Muscle of leg (tissue), 11 donors: ENCODE results near the gene BICDL1. TPM values are rescaled to one million over a fixed set of nuclear protein-coding genes. Genes with fewer than 3 reads are reported as not detected.

Experiments
- DNase-seq: peaks from one replicate; pipeline ENCODE4 v3.0.0; 2013
- H3K27ac ChIP-seq: one replicate; pipeline ENCODE4 v1.5.1; 2013; ENCODE audit warnings: mild to moderate bottlenecking, low read length, control low read depth
- H3K27me3 ChIP-seq: one replicate; pipeline ENCODE4 v1.6.1; 2013; ENCODE audit warnings: low read length; ENCODE audit not compliant: control insufficient read depth, insufficient read depth
- H3K36me3 ChIP-seq: one replicate; pipeline ENCODE4 v1.6.1; 2013; ENCODE audit warnings: low read length; ENCODE audit not compliant: control insufficient read depth, insufficient read depth
- H3K4me1 ChIP-seq: one replicate; pipeline ENCODE4 v1.6.1; 2013; ENCODE audit warnings: low read length; ENCODE audit not compliant: control insufficient read depth, insufficient read depth
- H3K4me3 ChIP-seq: one replicate; pipeline ENCODE4 v1.5.1; 2013; ENCODE audit warnings: low read length, control low read depth
- H3K9me3 ChIP-seq: replicated peaks from 2 replicates; pipeline ENCODE4 v1.6.1; 2013; ENCODE audit warnings: low read depth, low read length; ENCODE audit not compliant: control insufficient read depth
- WGBS: methylation state at CpG from one replicate; pipeline ENCODE4 v1.1.5; 2013; ENCODE audit warnings: missing lambda C conversion rate; ENCODE audit not compliant: insufficient coverage; 5-methylcytosine and 5-hydroxymethylcytosine counted together
- polyA plus RNA-seq, 8 donors: library from polyadenylated mRNA; unstranded; fragments of 120-200 nt; gene quantifications; one replicate each; pipeline versions ENCODE4 v1.2.1 to v1.2.3, GENCODE V29; 2013; ENCODE audit warnings: inconsistent platforms in 1 of 8, low replicate concordance in 1 of 8; ENCODE audit not compliant: insufficient read length in 8 of 8, insufficient read depth in 1 of 8
- total RNA-seq: library from RNA; stranded (reverse); fragments of 120-200 nt; gene quantifications from one replicate; pipeline ENCODE4 v1.2.4, GENCODE V29; 2013

Gene BICDL1
- total and polyA plus RNA-seq, 9 donors, result 1.3 to 6.4 (median 3.4) TPM

DNA sequence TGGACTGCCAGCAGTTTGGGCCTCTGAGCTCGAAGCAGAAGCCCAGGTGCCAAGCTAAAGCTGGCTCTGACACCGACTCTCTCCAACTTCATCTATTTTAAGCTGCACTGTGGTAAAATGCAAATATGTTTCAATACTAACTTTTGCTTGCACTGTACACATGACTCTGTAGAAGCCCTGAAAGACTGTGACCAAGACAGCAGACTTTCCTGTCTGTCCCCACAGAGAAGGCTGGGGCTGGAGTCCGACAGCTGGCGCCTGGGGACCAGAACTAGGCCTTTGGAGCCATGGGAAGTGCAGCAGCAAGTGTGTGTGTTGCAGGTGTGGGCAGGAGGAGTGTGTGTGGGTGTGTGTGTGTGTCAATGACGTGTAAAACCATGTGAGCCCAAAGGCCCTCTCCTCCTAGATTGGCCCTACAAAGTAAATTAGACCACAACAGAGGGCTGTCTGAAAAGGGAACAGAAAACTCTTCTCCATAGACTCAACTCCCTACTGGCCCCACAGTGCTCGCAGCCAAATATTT, 143.9 kb downstream of the BICDL1 start:
- H3K36me3 ChIP-seq, result peaks cover 94% of the 10 kb centered on the region
- no peak for DNase-seq
- no peak overlapping the region for H3K27ac ChIP-seq

DNA sequence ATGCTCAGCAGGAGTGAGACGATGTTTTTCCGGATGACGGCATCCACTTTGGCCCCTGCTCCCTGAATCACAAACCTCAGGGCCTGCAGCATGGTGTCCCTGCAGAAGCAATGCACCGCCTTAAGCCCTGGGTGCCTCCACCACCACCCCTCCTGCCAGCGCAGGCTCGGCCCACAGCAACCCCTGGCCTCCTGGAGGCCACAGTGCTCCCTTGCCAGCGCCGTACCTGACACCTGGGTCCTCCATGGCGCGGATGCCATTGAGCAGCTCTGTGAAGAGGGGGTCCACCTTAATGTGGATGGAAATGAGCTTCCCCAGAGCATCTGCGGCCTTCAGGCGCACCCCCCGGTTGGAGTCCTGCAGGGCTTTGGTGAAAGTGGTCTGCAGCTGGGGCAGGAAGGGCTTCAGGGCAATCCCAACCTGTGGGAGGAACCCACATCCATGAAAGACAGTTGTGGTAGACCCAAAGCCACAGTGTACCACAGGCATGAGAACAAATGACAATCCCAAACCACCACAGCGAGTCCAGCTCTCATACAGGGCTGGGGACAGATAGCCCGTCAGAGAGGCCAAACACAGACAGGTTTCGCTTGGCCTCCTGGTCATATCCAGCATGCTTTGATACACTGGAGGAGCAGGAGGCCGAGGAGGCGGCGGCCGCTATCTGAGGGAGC, 145.4 kb downstream of the BICDL1 start:
- no peak for DNase-seq
- no peaks in the 10 kb centered on the region for H3K9me3 ChIP-seq
- H3K27me3 ChIP-seq, result no peaks in the 10 kb centered on the region
- H3K4me1 ChIP-seq, result no peaks in the 10 kb centered on the region
- no peak overlapping the region for H3K4me3 ChIP-seq
- H3K27ac ChIP-seq, result no peak overlapping the region
- WGBS, result 98% methylated on average over 19 of the region's 20 CpGs
- peaks cover 96% of the 10 kb centered on the region for H3K36me3 ChIP-seq

More for the DNA sequence above, 143.9 kb downstream of the BICDL1 start:
- Histone ChIP-seq H3K4me3 (no peak overlapping the region), H3K4me1 (no peaks in the 10 kb centered on the region), H3K9me3 (no peaks in the 10 kb centered on the region), H3K27me3 (no peaks in the 10 kb centered on the region)
- WGBS, result 100% methylated on average over 2 of the region's 6 CpGs

DNA sequence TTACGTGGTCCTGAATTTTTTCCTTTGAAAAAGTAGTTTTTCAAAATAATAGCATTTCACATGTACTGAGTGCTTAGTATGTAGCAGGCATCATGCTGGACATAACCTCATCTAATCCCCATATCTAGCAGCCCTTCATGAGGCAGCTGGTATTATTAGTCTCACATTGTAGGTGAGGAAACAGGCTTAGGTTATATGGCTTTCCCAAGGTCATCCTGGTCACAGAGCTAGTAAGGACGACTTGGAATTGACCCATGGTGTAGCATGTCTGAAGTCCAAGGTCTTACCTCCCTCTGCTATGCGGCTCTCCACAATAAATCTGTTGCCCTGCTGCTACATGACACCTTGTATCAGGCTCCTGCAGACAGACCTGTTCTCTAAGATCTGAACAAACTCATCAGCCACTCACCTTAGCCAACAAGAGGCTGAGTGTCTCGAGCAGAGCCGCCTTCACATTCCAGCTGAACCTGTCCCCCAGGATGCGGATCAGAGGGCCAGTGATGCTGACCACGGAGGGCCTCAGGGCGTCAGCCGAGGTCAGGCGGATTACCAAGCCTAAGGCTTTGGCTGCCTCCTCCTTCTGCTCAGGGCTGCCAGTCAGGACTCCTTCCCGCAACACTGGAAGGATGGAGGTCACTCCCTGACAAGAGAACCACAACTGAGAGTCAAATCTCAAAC, 147.2 kb downstream of the BICDL1 start:
- Histone ChIP-seq H3K4me3 (no peak overlapping the region), H3K36me3 (peaks cover 96% of the 10 kb centered on the region), H3K4me1 (no peaks in the 10 kb centered on the region), H3K9me3 (no peaks in the 10 kb centered on the region), H3K27ac (no peak overlapping the region), H3K27me3 (no peaks in the 10 kb centered on the region)
- WGBS, result 94% methylated on average over 9 of the region's 11 CpGs
- no peak for DNase-seq

- Histone ChIP-seq H3K27ac (no peak overlapping the region), H3K4me1 (no peaks in the 10 kb centered on the region), H3K9me3 (no peaks in the 10 kb centered on the region), H3K27me3 (no peaks in the 10 kb centered on the region), H3K4me3 (no peak overlapping the region), H3K36me3 (peaks cover 97% of the 10 kb centered on the region)
- no peak for DNase-seq
- WGBS, result 88% methylated on average over 10 of the region's 11 CpGs
Observed at GRCh38 chr12:120137833-120138232, 148.8 kb downstream of the BICDL1 start.

GRCh38 chr12:120138366-120138765, 149.3 kb downstream of the BICDL1 start:
- Histone ChIP-seq H3K4me3 (no peak overlapping the region), H3K27me3 (no peaks in the 10 kb centered on the region), H3K4me1 (no peaks in the 10 kb centered on the region), H3K36me3 (peaks cover 92% of the 10 kb centered on the region), H3K9me3 (no peaks in the 10 kb centered on the region), H3K27ac (no peak overlapping the region)
- 68% methylated on average over 4 of the region's 9 CpGs for WGBS
- DNase-seq, result no peak

- Histone ChIP-seq H3K9me3 (no peaks in the 10 kb centered on the region), H3K27ac (no peak overlapping the region), H3K4me1 (no peaks in the 10 kb centered on the region), H3K4me3 (no peak overlapping the region), H3K36me3 (peaks cover 89% of the 10 kb centered on the region), H3K27me3 (no peaks in the 10 kb centered on the region)
- DNase-seq, result no peak
- 79% methylated on average over 3 of the region's 5 CpGs for WGBS
Observed at GRCh38 chr12:120139958-120140357, 150.9 kb downstream of the BICDL1 start.

- DNase-seq, result no peak
- no peaks in the 10 kb centered on the region for H3K27me3 ChIP-seq
- WGBS, result 79% methylated on average over 9 of the region's 9 CpGs
- H3K9me3 ChIP-seq, result no peaks in the 10 kb centered on the region
- H3K36me3 ChIP-seq, result peaks cover 89% of the 10 kb centered on the region
- no peaks in the 10 kb centered on the region for H3K4me1 ChIP-seq
- no peak overlapping the region for H3K27ac ChIP-seq
- no peak overlapping the region for H3K4me3 ChIP-seq
Observed at GRCh38 chr12:120140603-120141002, 151.6 kb downstream of the BICDL1 start.

DNA sequence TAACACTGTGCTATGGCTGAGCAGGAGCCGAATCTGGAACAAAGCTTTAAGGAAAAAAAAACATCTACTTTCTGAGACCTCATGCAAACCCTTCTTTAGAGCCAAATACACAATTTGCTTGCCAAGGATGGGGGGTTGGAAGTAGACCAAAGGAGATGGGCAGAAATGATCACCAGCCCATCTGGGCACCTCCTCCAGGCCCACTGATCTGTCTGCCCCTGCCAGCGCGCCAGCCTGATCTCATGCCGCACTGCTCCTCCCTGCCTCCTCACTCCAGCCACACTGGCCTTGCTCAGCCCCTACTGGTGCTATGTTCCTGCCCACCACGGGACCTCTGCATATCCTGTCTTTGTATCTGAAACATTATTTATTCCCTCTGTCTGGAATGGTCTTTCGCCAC, 152.3 kb downstream of the BICDL1 start:
- no peaks in the 10 kb centered on the region for H3K27me3 ChIP-seq
- no peak overlapping the region for H3K27ac ChIP-seq
- DNase-seq, result no peak
- H3K4me3 ChIP-seq, result no peak overlapping the region
- WGBS, result 93% methylated on average over 5 of the region's 6 CpGs
- no peaks in the 10 kb centered on the region for H3K9me3 ChIP-seq
- no peaks in the 10 kb centered on the region for H3K4me1 ChIP-seq
- H3K36me3 ChIP-seq, result peaks cover 91% of the 10 kb centered on the region

DNA sequence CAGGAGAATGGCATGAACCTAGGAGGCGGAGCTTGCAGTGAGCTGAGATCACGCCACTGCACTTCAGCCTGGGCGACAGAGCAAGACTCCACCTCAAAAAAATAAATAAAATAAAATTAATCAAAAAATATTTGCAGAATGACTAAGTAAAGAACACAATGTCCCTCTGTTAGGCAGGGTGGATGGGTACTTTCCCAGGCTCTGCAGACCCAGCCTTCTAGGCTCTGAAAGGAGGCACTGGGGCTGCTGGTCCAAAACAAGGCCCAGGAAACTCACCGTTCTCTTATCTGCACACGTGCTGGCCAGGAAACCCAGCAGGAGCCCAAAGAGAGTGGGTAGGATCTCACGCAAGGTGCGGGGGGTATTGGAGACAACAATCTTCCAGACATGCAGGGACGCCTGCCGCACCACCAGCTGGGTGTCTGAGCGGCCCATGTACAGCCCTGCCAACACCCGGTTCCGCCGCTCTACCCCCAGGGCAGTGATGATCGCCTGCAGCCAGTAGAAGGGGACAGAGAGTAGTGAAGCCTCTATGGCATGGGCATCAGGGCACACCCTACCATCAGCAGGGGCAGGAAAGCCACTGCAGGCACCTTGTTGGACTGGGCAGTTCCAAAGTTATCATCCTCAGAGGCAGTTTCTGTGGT, 153.3 kb downstream of the BICDL1 start:
- H3K36me3 ChIP-seq, result peaks cover 89% of the 10 kb centered on the region
- no peak for DNase-seq
- no peaks in the 10 kb centered on the region for H3K27me3 ChIP-seq
- no peak overlapping the region for H3K27ac ChIP-seq
- H3K4me1 ChIP-seq, result no peaks in the 10 kb centered on the region
- no peak overlapping the region for H3K4me3 ChIP-seq
- 95% methylated on average over 11 of the region's 14 CpGs for WGBS
- no peaks in the 10 kb centered on the region for H3K9me3 ChIP-seq
